HG02678 (cell line): Measurements from ENCODE around the gene SEMG2.

Source experiments
- ATAC-seq: cut with Tn5 transposase; IDR thresholded peaks from one replicate; pipeline ENCODE4 v1.9.1; 2021; ENCODE audit warnings: mild to moderate bottlenecking, moderate library complexity; ENCODE audit not compliant: unreplicated experiment

The SEMG2 gene

GRCh38 chr20:45226287-45226686, 5.1 kb downstream of the SEMG2 start:
- no peak for ATAC-seq

- no peak for ATAC-seq
Measured at GRCh38 chr20:45229264-45230056, 8.3 kb downstream of the SEMG2 start.

- no peak for ATAC-seq
Measured at GRCh38 chr20:45230631-45231030, 9.5 kb downstream of the SEMG2 start.

DNA sequence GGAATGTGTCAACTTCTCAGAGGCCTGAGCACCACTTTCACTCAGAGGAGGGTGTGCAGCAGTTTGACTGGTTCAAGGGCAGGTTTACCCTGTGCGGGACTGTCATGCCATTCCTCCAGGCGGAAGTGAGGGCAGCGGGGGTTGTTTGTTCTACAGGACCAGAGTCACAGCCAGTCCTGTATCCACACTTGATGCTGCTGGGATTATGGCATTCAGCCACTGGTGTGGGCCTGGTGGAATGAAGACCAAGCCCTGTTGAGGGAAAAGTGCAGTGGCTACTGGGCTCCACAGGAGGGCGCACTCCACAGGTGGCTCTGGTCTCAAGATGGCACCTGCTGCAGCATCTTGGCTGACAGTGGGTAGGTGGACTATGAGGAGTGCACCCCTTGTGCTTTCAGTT, 14.8 kb downstream of the SEMG2 start:
- ATAC-seq = no peak

GRCh38 chr20:45238139-45238538, 17.0 kb downstream of the SEMG2 start:
- no peak for ATAC-seq

DNA sequence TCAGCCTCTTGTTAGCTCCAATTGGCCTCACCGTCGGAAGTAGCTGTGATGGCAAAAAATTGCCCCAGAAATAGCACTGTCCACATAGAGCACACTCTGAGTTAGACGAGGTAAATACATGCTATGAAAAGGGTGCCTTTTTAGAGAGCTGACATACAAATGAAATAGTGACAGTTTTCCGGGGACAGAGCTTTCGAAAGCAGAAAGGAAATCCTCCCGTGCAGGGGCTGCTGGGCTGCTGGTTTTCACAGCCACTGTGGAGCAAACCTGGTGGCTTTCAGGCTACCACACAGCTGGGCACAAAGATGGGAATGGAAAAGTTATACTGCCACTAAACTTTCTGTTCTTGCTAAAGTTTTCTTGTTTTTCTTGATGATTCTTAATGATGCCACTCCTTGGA, 24.9 kb downstream of the SEMG2 start:
- ATAC-seq = no peak

GRCh38 chr20:45247865-45248264, 26.7 kb downstream of the SEMG2 start:
- no peak for ATAC-seq

DNA sequence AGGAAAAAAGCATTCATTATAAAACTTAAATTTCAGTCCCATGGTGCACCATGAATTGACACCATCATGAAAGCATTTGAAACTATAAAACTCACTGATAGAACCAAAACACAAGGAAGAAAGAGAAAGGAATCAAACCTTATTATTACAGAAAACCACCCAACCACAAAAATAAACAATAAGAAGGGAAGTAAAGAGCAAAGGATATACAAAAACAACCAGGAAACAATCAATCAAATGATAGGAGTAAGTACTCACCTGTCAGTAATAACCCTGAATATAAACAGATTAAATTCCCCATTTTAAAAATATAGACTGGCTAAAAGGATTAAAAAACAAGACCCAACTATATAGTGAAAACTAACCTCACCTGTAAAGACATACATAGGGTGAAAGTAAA, 27.4 kb downstream of the SEMG2 start:
- no peak for ATAC-seq

GRCh38 chr20:45251884-45252560, 30.8 kb downstream of the SEMG2 start:
- no peak for ATAC-seq

DNA sequence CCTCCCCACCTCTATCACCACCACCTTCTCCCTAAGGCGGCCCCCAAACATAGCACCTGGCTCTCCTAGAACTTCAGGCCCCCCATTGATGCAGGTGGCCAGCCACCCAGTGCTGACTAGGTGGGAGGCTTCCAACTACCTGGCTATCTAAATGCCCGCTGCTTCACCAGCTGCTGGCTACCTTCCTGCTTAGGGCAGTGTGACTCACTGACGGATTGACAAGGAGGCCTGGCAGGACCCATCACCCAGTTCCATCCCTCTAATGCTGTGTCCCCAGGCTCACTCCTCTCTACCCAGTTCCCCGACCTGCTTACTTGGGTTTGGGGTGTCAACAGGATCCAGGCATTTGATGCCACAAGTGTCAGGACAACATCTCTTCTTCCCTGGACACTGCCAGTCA, 32.1 kb downstream of the SEMG2 start:
- no peak for ATAC-seq

GRCh38 chr20:45254383-45255262, 33.5 kb downstream of the SEMG2 start, which contains the start of gene SLPI:
Gene SLPI (minus strand): TSS chr20:45254564. CDS start chr20:45254543, 21 bp downstream.
- ATAC-seq = no peak

DNA sequence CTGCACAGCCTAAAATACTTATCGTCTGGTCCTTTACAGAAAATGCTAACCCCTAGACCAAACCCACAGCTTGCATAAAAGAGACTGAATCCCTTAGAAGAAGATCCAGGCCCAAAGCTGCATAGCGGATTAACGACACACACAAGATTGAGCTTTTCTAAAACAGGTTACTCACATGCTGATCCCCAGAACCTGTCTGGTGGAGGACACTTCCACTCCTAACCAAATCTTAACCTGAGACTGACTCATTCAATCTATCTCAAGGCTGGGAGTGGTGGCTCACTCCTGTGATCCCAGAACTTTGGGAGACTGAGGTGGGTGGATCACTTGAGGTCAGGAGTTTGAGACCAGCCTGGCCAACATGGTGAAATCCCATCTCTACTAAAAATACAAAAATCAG, 36.0 kb downstream of the SEMG2 start:
- no peak for ATAC-seq

DNA sequence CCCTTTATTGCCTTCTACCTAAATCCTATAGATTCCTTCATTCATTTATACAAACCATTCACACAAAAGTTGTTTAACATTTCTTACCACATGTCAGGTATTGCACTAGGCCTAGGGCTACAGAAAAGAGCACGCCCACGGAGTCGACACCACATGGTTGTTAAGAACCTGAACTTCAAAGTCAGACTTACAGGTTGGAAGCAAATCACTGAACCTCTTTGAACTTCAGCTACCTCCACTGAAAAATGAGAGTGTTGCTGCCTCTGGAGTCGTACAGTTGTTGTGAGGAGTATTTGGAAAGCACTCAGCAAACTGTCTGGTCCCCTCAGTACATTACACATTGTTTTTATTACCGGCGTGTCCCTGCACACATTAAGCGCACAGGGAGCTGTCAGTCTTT, 36.5 kb downstream of the SEMG2 start:
- ATAC-seq = no peak

- ATAC-seq = no peak
Measured at GRCh38 chr20:45258259-45258658, 37.1 kb downstream of the SEMG2 start.

GRCh38 chr20:45258664-45259063, 37.5 kb downstream of the SEMG2 start:
- ATAC-seq = no peak

DNA sequence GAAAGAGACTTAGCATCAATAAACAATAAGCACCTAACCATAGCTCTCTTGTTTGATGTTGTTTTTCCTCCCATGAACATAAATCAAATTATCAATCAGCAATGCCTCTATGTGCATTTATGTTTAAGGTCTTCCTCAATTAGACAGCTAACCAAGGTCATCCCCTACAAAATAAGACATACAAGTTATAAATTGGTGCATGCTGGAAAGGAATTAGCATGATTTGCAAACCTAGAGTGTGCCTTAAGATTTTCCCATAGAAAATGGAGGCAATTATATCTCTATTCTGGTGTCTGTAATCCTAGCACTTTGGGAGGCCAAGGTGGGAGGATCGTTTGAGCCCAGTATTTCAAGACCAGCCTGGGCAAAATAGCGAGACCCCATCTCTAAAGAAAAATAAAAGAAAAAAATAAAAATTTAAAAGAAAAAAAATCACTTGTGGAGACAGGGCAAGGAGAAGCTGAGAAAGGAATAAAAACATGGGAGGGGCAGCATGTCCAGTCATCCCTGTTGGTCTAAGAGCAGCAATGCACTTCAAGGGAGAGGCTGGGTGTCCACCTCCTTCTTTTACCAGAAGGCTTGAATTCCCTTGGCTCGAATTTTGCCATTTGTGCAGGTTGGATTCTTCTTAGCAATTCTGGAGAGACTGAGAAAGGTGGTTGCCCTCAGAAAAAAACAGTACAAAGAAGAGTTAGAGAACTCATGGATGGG, 42.5 kb downstream of the SEMG2 start:
- ATAC-seq = no peak

DNA sequence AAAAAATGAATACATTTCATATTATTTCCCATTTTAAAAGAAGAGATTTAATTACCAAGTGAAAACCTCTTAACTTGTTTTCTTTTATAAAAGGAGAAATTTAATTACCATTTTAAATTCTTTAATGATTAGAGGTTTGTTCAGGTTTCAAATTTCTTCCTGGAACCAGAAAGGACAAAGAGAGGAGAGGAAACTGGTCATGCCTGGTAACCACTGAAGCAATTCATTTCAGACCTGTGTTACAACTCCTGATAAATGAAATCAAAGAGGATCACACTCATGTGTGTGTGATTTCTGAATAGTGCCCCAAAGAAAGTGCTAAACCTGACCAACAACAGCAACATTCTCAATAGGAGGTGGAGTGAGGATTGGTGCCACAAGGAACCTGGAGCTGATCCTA, 45.8 kb downstream of the SEMG2 start:
- no peak for ATAC-seq

GRCh38 chr20:45268531-45268930, 47.4 kb downstream of the SEMG2 start:
- no peak for ATAC-seq

GRCh38 chr20:45269056-45269455, 47.9 kb downstream of the SEMG2 start:
- ATAC-seq = no peak

DNA sequence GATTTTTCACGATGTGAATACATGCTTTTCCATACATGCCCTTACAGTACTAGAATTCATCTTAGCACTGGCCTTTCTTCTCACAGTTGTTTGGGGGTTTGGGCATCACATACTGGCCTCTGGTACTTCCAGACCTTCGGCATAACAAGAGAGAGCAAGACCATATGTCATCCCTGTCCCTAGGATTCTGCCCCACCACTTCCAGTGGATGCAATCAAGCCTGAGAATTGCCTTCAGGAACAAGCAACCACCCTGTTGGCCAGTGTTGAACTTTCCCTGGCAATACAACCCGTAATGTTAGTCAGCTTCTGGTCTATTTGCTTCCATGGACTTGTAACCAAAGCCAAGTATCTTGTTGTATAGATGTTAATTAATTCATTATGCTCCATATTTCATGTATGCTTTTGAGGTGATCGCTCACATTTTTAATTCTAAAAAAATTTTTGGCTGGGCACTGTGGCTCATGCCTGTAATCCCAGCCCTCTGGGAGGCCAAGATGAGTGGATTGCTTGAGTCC, 48.6 kb downstream of the SEMG2 start:
- ATAC-seq = no peak
